GM18507 (cell line): ENCODE measurements around the gene ESRRB.
"Not testable (repeated sequence)": the region's sequence is repeated elsewhere in the genome, so short reads cannot be mapped to it uniquely, and the experiment has no call there.

Source experiments
- DNase-seq: peaks from one replicate; pipeline ENCODE4 v3.0.0; 2011; ENCODE audit warnings: low read depth; ENCODE audit not compliant: insufficient read length; ENCODE audit errors: extremely low spot score
- FAIRE-seq: peaks from 2 replicates; lab custom pipeline; 2011; peaks lifted over from hg19 to GRCh38; lab: Jason Lieb, UNC

ESRRB gene

GRCh38 chr14:76516884-76517283 is 140.9 kb downstream of the ESRRB start:
- no peak for FAIRE-seq
- no peak for DNase-seq

- no peak for FAIRE-seq
These were observed 142.4 kb downstream of the ESRRB start for GRCh38 chr14:76518366-76518765.

GRCh38 chr14:76525106-76525821 is 149.3 kb downstream of the ESRRB start:
- DNase-seq, result no peak
- FAIRE-seq, result no peak

More at GRCh38 chr14:76518366-76518765, 142.4 kb downstream of the ESRRB start:
- DNase-seq, result no peak

GRCh38 chr14:76531085-76531484 is 155.1 kb downstream of the ESRRB start:
- DNase-seq (no peak), FAIRE-seq (no peak)

- DNase-seq, result no peak
- no peak for FAIRE-seq
These were observed 155.9 kb downstream of the ESRRB start for GRCh38 chr14:76531821-76532318.

- not testable (repeated sequence) for DNase-seq, FAIRE-seq
These were observed 160.7 kb downstream of the ESRRB start for GRCh38 chr14:76536636-76537035.

GRCh38 chr14:76537906-76538647 is 162.1 kb downstream of the ESRRB start:
- FAIRE-seq (no peak), DNase-seq (no peak)

- FAIRE-seq, result no peak
- no peak for DNase-seq
These were observed 162.7 kb downstream of the ESRRB start for GRCh38 chr14:76538648-76539008.

- FAIRE-seq (no peak), DNase-seq (no peak)
These were observed 163.2 kb downstream of the ESRRB start for GRCh38 chr14:76539130-76539529.

- DNase-seq (no peak), FAIRE-seq (no peak)
These were observed 165.8 kb downstream of the ESRRB start for GRCh38 chr14:76541594-76542219.

GRCh38 chr14:76546426-76547221 is 170.7 kb downstream of the ESRRB start:
- FAIRE-seq, result no peak

GRCh38 chr14:76547831-76548230 is 171.9 kb downstream of the ESRRB start:
- FAIRE-seq, result no peak

More at GRCh38 chr14:76546426-76547221, 170.7 kb downstream of the ESRRB start:
- DNase-seq, result no peak

GRCh38 chr14:76550534-76550933 is 174.6 kb downstream of the ESRRB start:
- FAIRE-seq (no peak), DNase-seq (no peak)

More at GRCh38 chr14:76547831-76548230, 171.9 kb downstream of the ESRRB start:
- DNase-seq, result no peak

GRCh38 chr14:76551116-76551515 is 175.2 kb downstream of the ESRRB start:
- FAIRE-seq (no peak), DNase-seq (no peak)
